ENCODE results near the gene SPINT2. TPM values are rescaled to one million over a fixed set of nuclear protein-coding genes. Genes with fewer than 3 reads are reported as not detected.

The SPINT2 gene
- total and polyA plus RNA-seq, 2 of the 13 experiments (the other 11 are each of a cell fraction or from before 2014, with no cell fraction given): 0.31 to 0.77 TPM

DNA sequence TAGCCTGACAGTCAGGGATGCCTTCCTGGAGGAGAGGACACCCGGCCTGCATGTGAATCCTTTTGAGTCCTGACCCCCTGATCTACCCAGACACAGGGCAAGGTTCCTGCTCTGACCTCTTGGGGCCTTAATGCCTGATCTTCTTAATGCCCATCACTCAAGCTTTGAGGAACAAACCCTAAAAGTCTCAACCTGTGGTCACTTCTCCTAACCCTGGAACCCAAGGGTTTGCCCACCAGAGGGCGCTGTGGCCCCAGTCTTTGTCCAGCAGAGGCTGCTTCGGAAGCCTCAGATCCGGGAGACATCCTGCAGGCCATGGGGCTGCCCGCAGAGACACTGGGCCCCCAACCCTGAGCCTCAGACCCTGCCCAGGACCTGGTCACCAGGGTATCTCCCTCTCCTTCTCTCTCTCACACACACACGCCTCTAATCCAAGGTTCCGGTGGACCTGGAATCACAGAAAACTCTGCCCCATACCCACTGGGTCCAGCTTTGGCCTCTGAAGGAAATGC, 30.6 kb upstream of the SPINT2 start:
- BruUV-seq (replicated peaks): no TSS peak
- Histone ChIP-seq H3K4me3 (replicated peaks in 1 of 3; ENCODE audit: insufficient read depth in 1 of 3, low read depth in 2 of 3, low read length in 3 of 3) (no peak overlapping the region), H3K36me3 (replicated peaks in 1 of 2; ENCODE audit: control insufficient read depth in 1 of 2, insufficient read depth in 2 of 2, low read length in 2 of 2) (no peaks in the 10 kb centered on the region), H3K27ac (ENCODE audit: extremely low read length, insufficient read depth, low read length) (no peak overlapping the region), H3K4me2 (ENCODE audit: low read depth, low read length) (peak overlapping the region; percentile 25; the same call in 1 of the 2 replicates), H3K9me3 (ENCODE audit: low read length) (no peaks in the 10 kb centered on the region), H3K4me1 (ENCODE audit: insufficient read depth, low read length) (peaks cover 4% of the 10 kb centered on the region), H3K9ac (ENCODE audit: insufficient read depth, low read depth, low read length) (no peak overlapping the region), H3K79me2 (ENCODE audit: insufficient read depth, low read length) (no peaks in the 10 kb centered on the region), H4K20me1 (ENCODE audit: insufficient read depth, low read length) (no peaks in the 10 kb centered on the region), H2AFZ (ENCODE audit: low read length) (no peak overlapping the region), H3K27me3 (ENCODE audit: control insufficient read depth in 1 of 2, insufficient read depth in 2 of 2, low read length in 2 of 2) (peaks cover 1 to 4% of the 10 kb centered on the region in 2 experiments; a peak in 3 of 5 replicates)
- ChIA-PET CTCF (ENCODE audit: low intra/inter-chr PET ratio, low total read pairs) (interaction anchor here (0.6 to 2.0 kb wide), 2 partner anchors 101 to 335 kb away, joined by 3 to 27 read pairs; partner anchors contain the start of gene CATSPERG), POLR2A (interaction anchor here (0.7 kb wide), 1 partner anchor 9 kb away, joined by 7 read pairs; no protein-coding TSS in a partner anchor)
- 29% methylated on average over 3 of the region's 7 CpGs for WGBS (ENCODE audit: low lambda C conversion rate)
- FAIRE-seq (peak; percentile 44), ATAC-seq (peak; percentile 85), DNase-seq (ENCODE audit: low spot score) (peak; percentile 58)
- in situ Hi-C loops (cut with HindIII; ENCODE audit: extremely low pct_ligation_motif_present, low pct_unique_long_range_greater_than_20kb): no loop called here
- intact Hi-C loops (cut with micrococcal nuclease; ENCODE audit: unreplicated experiment): loop anchor here (2.0 kb wide), 1 partner anchor 101 kb away; the partner anchor contains the start of gene CATSPERG
- TF ChIP-seq, protein P1, sequence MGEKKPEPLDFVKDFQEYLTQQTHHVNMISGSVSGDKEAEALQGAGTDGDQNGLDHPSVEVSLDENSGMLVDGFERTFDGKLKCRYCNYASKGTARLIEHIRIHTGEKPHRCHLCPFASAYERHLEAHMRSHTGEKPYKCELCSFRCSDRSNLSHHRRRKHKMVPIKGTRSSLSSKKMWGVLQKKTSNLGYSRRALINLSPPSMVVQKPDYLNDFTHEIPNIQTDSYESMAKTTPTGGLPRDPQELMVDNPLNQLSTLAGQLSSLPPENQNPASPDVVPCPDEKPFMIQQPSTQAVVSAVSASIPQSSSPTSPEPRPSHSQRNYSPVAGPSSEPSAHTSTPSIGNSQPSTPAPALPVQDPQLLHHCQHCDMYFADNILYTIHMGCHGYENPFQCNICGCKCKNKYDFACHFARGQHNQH (CRISPR knock-in tag; IDR thresholded peaks at IDR 0.05): 0 out of 2 replicates have a peak, but pooled peaks have one; percentile 19
- TF ChIP-seq, protein P2, sequence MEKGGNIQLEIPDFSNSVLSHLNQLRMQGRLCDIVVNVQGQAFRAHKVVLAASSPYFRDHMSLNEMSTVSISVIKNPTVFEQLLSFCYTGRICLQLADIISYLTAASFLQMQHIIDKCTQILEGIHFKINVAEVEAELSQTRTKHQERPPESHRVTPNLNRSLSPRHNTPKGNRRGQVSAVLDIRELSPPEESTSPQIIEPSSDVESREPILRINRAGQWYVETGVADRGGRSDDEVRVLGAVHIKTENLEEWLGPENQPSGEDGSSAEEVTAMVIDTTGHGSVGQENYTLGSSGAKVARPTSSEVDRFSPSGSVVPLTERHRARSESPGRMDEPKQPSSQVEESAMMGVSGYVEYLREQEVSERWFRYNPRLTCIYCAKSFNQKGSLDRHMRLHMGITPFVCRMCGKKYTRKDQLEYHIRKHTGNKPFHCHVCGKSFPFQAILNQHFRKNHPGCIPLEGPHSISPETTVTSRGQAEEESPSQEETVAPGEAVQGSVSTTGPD (CRISPR knock-in tag; IDR thresholded peaks at IDR 0.05): no peak
- TF ChIP-seq ZNF484 (CRISPR knock-in tag; IDR thresholded peaks at IDR 0.05; ENCODE audit: borderline replicate concordance, low read depth) (no peak), SALL1 (CRISPR knock-in tag; IDR thresholded peaks at IDR 0.05) (peak; percentile 18; the same call in 1 of the 2 replicates), ZKSCAN1 (IDR thresholded peaks at IDR 0.05; ENCODE audit: low read length) (no peak), IKZF1 (IDR thresholded peaks at IDR 0.05) (no peak), RAD21 (CRISPR knock-in tag; IDR thresholded peaks at IDR 0.05) (peak; percentile 82), SALL2 (CRISPR knock-in tag; IDR thresholded peaks at IDR 0.05) (0 out of 2 replicates have a peak, but pooled peaks have one; percentile 19), TEAD3 (CRISPR knock-in tag; optimal IDR thresholded peaks at IDR 0.05; ENCODE audit: borderline replicate concordance) (peak; percentile 28), ZNF224 (CRISPR knock-in tag; IDR thresholded peaks at IDR 0.05) (no peak), KDM2A (CRISPR knock-in tag; IDR thresholded peaks at IDR 0.05; ENCODE audit: borderline replicate concordance, low read depth) (peak; percentile 76), XRCC5 (optimal IDR thresholded peaks at IDR 0.05; ENCODE audit: low read length) (peak; percentile 40), CEBPG (CRISPR knock-in tag; IDR thresholded peaks at IDR 0.05) (no peak)
- TF ChIP-seq, protein P3, sequence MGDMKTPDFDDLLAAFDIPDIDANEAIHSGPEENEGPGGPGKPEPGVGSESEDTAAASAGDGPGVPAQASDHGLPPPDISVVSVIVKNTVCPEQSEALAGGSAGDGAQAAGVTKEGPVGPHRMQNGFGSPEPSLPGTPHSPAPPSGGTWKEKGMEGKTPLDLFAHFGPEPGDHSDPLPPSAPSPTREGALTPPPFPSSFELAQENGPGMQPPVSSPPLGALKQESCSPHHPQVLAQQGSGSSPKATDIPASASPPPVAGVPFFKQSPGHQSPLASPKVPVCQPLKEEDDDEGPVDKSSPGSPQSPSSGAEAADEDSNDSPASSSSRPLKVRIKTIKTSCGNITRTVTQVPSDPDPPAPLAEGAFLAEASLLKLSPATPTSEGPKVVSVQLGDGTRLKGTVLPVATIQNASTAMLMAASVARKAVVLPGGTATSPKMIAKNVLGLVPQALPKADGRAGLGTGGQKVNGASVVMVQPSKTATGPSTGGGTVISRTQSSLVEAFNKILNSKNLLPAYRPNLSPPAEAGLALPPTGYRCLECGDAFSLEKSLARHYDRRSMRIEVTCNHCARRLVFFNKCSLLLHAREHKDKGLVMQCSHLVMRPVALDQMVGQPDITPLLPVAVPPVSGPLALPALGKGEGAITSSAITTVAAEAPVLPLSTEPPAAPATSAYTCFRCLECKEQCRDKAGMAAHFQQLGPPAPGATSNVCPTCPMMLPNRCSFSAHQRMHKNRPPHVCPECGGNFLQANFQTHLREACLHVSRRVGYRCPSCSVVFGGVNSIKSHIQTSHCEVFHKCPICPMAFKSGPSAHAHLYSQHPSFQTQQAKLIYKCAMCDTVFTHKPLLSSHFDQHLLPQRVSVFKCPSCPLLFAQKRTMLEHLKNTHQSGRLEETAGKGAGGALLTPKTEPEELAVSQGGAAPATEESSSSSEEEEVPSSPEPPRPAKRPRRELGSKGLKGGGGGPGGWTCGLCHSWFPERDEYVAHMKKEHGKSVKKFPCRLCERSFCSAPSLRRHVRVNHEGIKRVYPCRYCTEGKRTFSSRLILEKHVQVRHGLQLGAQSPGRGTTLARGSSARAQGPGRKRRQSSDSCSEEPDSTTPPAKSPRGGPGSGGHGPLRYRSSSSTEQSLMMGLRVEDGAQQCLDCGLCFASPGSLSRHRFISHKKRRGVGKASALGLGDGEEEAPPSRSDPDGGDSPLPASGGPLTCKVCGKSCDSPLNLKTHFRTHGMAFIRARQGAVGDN (CRISPR knock-in tag; IDR thresholded peaks at IDR 0.05): peak; percentile 34; the same call in 1 of the 2 replicates
